M059J (cell line): Measurements from ENCODE around the gene SZRD1. TPM values are rescaled to one million over a fixed set of nuclear protein-coding genes. Genes with fewer than 3 reads are reported as not detected.
"Not testable (repeated sequence)": the region's sequence is repeated elsewhere in the genome, so short reads cannot be mapped to it uniquely, and the experiment has no call there.

Experiments
- DNase-seq: peaks from one replicate; pipeline ENCODE4 v3.0.0-alpha.2; 2012; ENCODE audit warnings: low read depth
- total RNA-seq: library from RNA; depleted of rRNA; stranded (reverse); fragments of >200 nt; shearing (Covaris generic); gene quantifications from 2 replicates; pipeline ENCODE4 v1.2.3, GENCODE V29; 2014; rRNA removed

The SZRD1 gene, protein sequence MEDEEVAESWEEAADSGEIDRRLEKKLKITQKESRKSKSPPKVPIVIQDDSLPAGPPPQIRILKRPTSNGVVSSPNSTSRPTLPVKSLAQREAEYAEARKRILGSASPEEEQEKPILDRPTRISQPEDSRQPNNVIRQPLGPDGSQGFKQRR
- total RNA-seq, result 91.1 and 125 TPM in 2 replicates

- DNase-seq, result peak; percentile 99
Measured at GRCh38 chr1:16366722-16367257, at the start of gene SZRD1. Gene SZRD1, plus strand, starts transcription at chr1:16367242. Its CDS starts 16 bp downstream, at chr1:16367258.

GRCh38 chr1:16318555-16318954 lies 48.5 kb upstream of the SZRD1 start:
- DNase-seq, result no peak

- DNase-seq, result no peak
Measured at GRCh38 chr1:16321176-16321867, 45.7 kb upstream of the SZRD1 start.

DNA sequence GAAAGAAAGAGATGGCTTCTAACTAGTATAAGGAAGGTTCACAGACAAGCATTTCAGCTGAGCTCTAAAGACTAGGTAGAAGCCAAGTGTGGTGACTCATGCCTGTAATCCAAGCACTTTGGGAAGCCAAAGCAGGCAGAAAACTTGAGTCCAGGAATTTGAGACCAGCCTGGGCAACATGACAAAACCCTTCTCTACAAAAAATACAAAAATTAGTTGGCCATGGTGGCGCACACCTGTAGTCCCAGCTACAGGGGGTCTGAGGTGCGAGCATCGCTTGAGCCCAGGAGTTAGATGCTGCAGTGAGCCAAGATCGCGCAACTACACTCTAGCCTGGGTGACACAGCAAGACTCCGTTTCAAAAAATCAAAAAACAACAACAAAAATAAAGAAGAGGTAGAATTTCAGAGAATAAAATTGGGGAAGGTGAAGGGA lies 42.6 kb upstream of the SZRD1 start:
- DNase-seq, result peak; percentile 91

- DNase-seq, result no peak
Measured at GRCh38 chr1:16326833-16327404, 40.1 kb upstream of the SZRD1 start.

DNA sequence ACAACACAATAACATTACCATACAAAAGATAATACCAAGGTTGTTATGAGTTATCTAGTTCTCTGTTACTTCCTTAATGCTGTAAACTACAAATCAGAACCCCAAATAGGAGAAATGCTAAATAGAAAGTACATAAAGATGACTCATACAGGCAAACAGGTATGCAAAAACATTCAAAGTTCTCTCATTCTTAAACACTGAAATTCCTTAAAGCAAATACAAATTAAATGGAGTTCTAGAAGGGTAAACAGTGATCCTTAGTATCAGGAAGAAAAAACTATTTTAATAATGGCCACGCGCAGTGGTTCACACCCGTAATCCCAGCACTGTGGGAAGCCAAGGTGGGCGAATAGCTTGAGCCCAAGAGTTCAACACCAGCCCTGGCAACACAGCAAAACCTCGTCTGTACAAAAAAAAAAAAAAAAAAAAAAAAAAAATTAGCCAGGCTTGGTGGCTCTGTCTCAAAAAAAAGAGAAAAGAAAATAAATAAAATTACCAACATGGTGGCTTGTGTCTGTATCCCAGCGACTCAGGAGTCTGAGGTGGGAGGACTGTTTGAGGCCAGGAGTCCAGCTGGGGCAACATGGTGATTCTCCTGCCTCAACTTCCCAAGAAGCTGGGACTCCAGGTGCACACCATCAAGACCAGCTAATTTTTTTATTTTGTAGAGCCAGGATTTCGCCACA lies 32.2 kb upstream of the SZRD1 start:
- DNase-seq, result peak; percentile 5

- DNase-seq, result no peak
Measured at GRCh38 chr1:16338961-16339360, 28.1 kb upstream of the SZRD1 start.

DNA sequence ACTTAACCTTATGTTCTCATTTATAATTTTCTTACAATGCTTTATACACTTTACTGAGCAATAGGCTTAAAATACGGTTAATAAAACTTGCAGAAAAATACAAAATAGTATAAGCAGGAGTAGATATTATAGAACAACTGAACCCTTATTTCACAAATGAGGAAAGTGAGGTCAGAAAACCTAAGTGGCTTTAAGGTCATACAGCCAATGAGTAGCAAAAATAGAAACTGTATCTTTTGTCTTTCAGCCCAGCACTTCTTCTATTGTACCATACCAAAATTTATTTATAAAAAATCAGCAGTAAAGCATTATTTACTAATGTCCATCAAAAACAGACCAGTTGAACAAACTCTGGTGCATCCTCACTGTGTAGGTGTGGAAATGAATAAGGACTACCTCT lies 26.4 kb upstream of the SZRD1 start:
- DNase-seq, result no peak

DNA sequence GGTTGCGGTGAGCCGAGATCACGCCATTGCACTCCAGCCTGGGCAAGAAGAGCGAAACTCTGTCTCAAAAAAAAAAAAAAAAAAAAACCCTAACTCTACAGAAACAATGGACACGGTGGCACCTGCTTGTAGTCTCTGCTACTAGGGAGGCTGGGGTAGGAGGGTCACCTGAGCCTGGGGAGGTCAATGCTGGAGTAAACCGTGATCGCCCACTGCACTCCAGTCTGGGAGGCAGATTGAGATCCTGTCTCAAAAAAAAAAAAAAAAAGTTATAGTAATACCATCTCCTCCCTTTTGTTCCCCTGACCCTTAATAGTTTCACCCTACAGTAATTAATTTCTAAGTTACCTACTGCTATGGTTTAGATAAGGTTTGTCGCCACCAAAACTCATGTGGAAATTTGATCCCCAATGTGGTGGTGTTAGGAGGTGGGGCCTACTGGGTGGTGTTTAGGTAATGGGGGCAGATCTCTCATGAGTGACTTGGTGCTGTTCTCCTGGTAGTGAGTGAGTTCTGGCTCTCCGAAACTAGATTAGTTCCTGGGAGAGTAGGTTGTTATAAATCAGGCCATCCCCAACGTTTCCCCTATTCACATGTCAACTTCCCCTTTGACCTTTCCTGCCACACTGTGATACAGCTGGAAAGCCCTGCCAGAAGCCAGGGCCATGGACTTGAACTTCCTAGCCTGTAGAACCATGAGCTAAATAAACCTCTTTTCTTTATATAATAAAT lies 24.5 kb upstream of the SZRD1 start:
- DNase-seq, result no peak

DNA sequence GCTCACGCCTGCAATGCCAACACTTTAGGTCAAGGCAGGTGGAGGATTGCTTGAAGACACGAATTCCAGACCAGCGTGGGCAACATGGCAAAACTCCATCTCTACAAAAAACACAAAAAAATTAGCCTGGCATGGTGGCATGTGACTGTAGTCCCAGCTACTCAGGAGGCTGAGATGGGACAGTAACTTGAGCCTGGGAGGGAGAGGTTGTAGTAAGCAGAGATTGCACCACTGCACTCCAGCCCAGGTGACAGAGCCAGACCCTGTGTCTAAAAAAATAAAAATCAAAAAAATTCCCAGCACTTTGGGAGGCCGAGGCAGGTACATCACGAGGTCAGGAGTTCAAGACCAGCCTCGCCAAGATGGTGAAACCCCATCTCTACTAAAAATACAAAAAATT lies 23.8 kb upstream of the SZRD1 start:
- DNase-seq, result not testable (repeated sequence)

DNA sequence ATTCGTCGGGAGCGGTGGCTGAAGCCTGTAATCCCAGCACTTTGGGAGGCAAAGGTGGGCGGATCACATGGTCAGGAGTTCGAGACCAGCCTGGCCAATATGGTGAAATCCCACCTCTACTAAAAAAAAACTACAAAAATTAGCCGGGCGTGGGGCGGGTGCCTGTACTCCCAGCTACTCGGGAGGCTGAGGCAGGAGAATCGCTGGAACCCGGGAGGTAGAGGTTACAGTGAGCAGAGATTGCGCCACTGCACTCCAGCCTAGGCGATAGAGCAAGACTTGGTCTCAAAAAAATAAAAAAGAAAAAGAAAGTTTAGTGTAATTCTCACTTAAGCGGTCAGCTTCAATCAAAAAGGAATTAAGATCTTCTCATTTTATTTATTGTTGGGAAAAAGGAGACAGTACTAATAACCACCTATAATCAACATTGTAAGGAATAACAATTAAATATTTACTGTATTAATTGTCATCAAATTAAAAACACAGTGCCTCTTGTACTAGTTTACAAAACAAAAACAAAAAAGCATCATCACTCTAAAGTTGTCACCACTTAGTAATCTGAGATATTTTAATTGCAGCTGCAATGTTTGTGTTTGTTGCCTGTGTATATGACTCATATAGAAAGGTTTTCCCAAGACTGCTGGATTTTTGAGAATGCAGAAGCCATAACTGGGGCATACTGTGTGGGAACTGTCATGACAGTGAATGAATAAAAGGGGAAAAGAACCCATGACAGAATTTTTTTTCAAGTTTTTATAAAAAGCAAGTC lies 18.4 kb upstream of the SZRD1 start:
- DNase-seq, result peak; percentile 87

DNA sequence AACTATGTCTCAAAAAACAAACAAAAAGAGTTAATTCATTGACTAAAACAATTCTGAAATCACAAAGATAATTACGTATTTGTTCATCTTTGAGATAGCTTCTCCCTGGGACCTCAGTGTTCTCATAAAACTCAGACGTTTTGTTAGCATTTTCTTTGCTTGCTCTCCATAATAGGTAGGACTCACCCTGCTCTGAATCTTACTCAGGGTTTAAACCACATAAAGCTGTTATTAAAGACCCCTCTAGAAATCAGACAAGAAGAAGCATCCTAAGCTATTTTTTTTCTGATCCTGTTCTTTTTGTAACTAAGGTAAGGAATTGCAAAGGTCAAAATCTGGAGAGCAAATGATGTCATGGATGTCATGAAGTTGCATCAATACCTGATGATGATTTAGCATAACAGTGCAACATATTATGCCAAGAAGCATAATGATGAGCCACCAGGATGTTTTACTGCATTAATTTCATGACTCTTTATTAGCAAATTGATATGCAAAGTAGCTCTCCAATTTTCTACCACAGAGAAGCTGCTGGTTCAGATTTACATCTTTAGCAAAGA lies 17.1 kb upstream of the SZRD1 start:
- no peak for DNase-seq

DNA sequence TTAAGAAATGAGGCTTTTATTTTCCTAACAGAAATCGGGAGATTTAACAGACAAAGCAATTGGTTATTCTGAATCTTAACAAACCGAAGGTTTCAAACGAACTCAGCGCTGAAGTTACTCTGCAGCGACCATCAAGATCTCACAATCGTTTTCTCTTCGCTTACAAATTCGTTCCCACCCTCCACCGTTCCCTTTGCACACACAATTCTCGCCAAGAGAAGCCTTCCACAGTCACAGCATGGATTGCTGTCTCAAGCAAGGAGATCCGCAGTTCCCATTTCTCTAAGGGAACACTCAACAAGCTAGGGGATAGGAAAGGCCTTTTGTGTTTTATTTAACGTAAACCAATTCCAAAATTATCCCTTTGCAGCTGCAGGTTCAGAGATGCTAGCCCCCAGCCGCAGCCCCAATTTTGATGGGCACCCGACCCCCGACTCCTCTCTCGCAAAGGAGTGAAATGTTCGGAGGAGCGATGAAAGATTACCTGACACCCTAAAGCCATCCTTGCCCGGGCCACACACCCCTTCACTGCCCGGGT lies 15.5 kb upstream of the SZRD1 start:
- DNase-seq, result peak; percentile 44

GRCh38 chr1:16351994-16352841 lies 14.8 kb upstream of the SZRD1 start, which contains the start of gene FBXO42:
Gene FBXO42, minus strand, starts transcription at chr1:16352480. Its CDS starts 37,062 bp downstream, at chr1:16315418.
- DNase-seq, result peak; percentile 89

DNA sequence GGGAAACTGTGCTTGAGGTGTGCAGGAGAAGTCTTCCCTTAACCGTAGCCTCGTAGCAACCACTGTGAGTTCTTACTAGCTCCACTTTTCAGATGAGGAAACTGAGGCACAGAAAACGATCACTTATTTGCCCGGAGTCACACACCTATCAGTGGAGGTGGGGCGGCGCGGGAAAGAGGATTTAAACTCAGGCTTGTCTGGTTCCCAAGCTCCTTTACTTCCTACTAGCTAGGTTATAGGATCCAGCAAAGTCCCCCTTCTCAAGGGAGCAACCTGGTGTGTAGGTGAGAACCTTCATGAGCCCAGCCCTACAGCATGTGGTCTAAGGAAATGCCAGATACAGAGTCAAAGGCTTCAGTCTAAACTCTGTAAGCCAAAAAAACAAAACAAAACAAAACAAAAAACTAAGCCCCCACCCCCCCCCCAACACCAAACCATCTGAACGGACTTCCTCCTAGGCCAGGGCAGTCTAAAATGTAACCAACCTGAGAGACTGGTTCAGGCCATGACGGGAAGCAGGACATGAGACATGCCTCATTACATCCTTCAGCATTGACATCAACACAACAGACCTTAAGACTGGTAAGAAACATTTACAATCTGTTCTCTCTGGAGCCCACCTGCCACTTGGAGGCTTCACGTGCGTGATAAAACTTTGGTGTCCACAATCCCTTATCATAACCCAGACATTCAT lies 14.1 kb upstream of the SZRD1 start:
- DNase-seq, result peak; percentile 15

DNA sequence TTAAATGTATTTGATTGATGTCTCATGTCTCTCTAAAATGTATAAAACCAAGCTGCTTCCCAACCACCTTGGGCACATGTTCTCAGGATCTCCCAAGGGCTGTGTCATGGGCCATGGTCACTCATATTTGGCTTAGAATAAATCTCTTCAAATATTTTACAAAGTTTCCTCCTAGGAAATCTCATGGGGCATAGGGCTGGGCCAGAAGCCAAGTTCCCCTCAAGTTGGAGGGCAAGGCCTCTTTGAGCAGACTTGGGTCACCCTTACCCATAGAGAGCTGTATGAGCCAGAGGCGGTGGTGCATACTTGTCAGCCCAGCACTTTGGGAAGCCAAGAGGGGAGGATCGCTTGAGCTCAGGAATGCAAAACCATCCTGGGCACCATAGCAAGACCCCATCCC lies 12.4 kb upstream of the SZRD1 start:
- DNase-seq, result no peak

DNA sequence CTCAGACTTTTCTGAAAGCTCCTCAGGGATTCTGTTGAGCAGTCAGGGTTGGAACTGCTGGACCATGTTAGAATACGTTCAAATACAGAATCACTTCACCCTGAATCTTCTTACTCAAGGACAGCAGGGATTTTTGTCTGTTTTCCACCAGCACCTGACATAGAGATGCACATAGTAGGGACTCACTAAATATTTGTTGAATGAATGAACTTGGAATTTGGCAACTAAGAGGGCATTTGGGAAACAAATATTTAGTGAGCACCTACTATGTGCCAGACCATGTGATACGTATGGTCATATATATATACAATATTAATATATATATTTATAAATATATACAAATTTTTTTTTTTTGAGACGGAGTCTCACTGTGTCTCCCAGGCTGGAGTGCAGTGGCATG lies 10.2 kb upstream of the SZRD1 start:
- DNase-seq, result no peak

- DNase-seq, result not testable (repeated sequence)
Measured at GRCh38 chr1:16365146-16365498, 1.9 kb upstream of the SZRD1 start.
